Testis (tissue), 2 donors: ENCODE measurements around the gene GJD4.

Experiments used
- POLR2A ChIP-seq: fragments of 450-650 bp; IDR thresholded peaks from one replicate; pipeline ENCODE4 v1.6.1; 2017; ENCODE audit warnings: antibody characterized with exemption, mild to moderate bottlenecking, moderate library complexity
- TF ChIP-seq, protein P1 (sequence below), 3 experiments: fragments of 450-650 bp in 2 of 3; fragments of 200-600 bp in 1 of 3; sonication (generic) in 1 of 3; IDR thresholded peaks; one replicate each; pipeline ENCODE4 v1.5.1; 2016 to 2019; ENCODE audit warnings: antibody characterized with exemption in 3 of 3, mild to moderate bottlenecking in 2 of 3, moderate library complexity in 1 of 3

DNA sequence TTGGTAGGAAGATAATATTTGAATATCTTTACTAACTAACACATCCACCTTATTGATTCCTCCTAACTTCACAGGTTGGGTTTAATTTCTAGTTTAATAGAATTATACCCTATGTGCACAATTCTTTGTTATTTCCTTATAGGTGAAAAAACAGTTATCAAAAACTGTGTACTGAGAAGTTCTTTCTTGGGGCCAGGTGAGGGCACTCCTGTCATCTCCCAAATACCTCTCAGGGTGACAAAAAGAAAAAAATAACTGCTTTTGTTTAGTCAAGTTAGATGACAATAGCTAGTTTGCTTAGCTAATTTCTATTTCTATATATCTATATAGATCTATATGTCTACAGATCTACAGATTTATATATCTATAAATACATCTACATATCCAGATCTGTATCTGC is 26.9 kb downstream of the GJD4 start:
- TF ChIP-seq, protein P1, sequence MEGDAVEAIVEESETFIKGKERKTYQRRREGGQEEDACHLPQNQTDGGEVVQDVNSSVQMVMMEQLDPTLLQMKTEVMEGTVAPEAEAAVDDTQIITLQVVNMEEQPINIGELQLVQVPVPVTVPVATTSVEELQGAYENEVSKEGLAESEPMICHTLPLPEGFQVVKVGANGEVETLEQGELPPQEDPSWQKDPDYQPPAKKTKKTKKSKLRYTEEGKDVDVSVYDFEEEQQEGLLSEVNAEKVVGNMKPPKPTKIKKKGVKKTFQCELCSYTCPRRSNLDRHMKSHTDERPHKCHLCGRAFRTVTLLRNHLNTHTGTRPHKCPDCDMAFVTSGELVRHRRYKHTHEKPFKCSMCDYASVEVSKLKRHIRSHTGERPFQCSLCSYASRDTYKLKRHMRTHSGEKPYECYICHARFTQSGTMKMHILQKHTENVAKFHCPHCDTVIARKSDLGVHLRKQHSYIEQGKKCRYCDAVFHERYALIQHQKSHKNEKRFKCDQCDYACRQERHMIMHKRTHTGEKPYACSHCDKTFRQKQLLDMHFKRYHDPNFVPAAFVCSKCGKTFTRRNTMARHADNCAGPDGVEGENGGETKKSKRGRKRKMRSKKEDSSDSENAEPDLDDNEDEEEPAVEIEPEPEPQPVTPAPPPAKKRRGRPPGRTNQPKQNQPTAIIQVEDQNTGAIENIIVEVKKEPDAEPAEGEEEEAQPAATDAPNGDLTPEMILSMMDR (IDR thresholded peaks at IDR 0.05): no peak
- TF ChIP-seq POLR2A: no peak
